Spleen (tissue), 7 donors: ENCODE results near the gene PKN3.

Experiments
- CTCF ChIP-seq, 11 experiments: fragments of 200-600 bp in 7 of 11; fragments of 450-650 bp in 4 of 11; sonication (generic) in 4 of 11; IDR thresholded peaks in 8 of 11; conservative IDR thresholded peaks in 3 of 11; 1 replicate in 7 of 11; 2 replicates in 4 of 11; pipeline versions ENCODE4 v1.4.0 to v1.8.0; 2016 to 2021; ENCODE audit warnings: antibody characterized with exemption in 11 of 11, inconsistent platforms in 4 of 11, mild to moderate bottlenecking in 1 of 11
- POLR2A ChIP-seq, 3 donors: fragments of 450-650 bp; IDR thresholded peaks; one replicate each; pipeline ENCODE4 v1.5.1; 2017; ENCODE audit warnings: antibody characterized with exemption in 3 of 3, mild to moderate bottlenecking in 1 of 3
- donor health status: DM: no; HTN: no; CAD: no; lungs with moderate emphysema.
- donor health status: DM: no; HTN: no; CAD: no.
- donor health status: DM: no; HTN: no; CAD: no.

- TF ChIP-seq CTCF (IDR thresholded peaks at IDR 0.05 in 8 of 11, conservative IDR thresholded peaks at IDR 0.05 in 3 of 11) (no peak), POLR2A (IDR thresholded peaks at IDR 0.05) (no peak)
These were observed 60.6 kb downstream of the PKN3 start for GRCh38 chr9:128762671-128763449.
